Measurements from ENCODE around the gene CYP1B1.
"Not testable (repeated sequence)": the region's sequence is repeated elsewhere in the genome, so short reads cannot be mapped to it uniquely, and the experiment has no call there.

Gene CYP1B1

DNA sequence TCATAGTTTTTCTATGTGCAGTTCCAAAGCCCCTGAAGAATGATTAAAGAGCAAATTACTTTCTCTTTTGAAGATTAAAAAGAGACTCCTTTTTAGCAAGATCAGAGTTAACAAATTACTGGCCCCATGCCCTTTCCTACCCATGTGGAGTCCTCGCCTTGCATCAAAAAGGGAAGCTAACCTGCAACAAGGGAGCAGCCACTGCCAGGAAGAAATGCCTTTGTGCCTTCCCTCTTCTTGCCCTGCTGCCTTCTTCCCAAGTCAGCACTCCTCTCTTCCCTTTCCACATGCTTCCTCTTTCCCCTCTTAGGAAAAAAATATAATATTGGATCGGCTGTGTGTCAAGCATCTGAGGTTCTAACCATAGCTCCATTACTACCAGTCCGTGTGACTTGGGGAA, 37.1 kb upstream of the CYP1B1 start:
- Histone ChIP-seq H3K27ac (ENCODE audit: low read length) (no peak overlapping the region), H3K36me3 (ENCODE audit: control insufficient read depth, insufficient read depth, low read length) (no peaks in the 10 kb centered on the region), H3K4me1 (ENCODE audit: control insufficient read depth, insufficient read depth, low read length) (peaks cover 2% of the 10 kb centered on the region; the same call in 1 of the 2 replicates), H3K9me3 (ENCODE audit: control insufficient read depth, insufficient read depth, low read length) (no peaks in the 10 kb centered on the region), H3K4me3 (ENCODE audit: low read length) (no peak overlapping the region), H3K27me3 (ENCODE audit: control insufficient read depth, insufficient read depth, low read length) (no peaks in the 10 kb centered on the region)
- no CpG with 5 or more reads among the region's 3 CpGs for WGBS (ENCODE audit: insufficient coverage, insufficient read length)
- no peak for DNase-seq (ENCODE audit: low read depth, low spot score)

DNA sequence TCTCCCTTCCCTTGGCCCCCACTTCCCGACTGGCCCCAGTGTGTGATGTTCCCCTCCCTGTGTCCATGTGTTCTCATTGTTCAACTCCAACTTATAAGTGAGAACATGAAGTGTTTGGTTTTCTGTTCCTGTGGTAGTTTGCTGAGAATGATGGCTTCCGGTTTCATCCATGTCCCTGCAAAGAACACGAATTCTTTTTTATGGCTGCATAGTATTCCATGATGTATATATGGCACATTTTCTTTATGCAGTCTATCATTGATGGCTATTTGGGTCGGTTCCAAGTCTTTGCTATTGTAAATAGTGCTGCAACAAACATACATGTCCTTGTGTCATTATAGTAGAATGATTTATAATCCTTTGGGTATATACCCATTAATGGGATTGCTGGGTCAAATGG, 35.4 kb upstream of the CYP1B1 start:
- not testable (repeated sequence) for H3K36me3 ChIP-seq (ENCODE audit: control insufficient read depth, insufficient read depth, low read length); DNase-seq (ENCODE audit: low read depth, low spot score); H3K27ac ChIP-seq (ENCODE audit: low read length); H3K9me3 ChIP-seq (ENCODE audit: control insufficient read depth, insufficient read depth, low read length); H3K4me1 ChIP-seq (ENCODE audit: control insufficient read depth, insufficient read depth, low read length); H3K4me3 ChIP-seq (ENCODE audit: low read length); H3K27me3 ChIP-seq (ENCODE audit: control insufficient read depth, insufficient read depth, low read length)
- WGBS (ENCODE audit: insufficient coverage, insufficient read length) = no CpG with 5 or more reads among the region's 4 CpGs

DNA sequence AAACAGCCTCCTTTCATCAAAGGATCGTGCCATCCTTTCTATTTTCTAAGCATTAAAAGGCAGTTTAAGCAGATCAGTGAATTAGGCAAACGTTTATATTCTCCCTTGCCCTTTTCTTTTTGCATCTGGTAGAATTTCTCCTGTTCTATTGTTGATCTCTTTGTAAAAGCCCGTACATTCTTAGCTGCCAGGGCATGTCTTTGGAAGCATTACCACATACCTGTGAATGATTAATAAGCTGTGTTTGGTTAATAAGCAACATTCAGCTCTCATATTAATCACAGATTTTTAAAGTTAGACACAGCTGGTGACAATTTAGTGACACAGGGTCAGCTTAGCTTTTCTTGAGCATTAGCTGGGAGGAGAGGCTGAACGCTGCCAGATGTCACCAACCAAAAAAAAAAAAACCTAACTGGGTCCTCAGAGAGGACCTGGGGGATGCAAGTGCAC, 33.8 kb upstream of the CYP1B1 start:
- DNase-seq (ENCODE audit: low read depth, low spot score) = no peak
- no peak overlapping the region for H3K27ac ChIP-seq (ENCODE audit: low read length)
- no peaks in the 10 kb centered on the region for H3K36me3 ChIP-seq (ENCODE audit: control insufficient read depth, insufficient read depth, low read length)
- H3K27me3 ChIP-seq (ENCODE audit: control insufficient read depth, insufficient read depth, low read length) = no peaks in the 10 kb centered on the region
- H3K4me3 ChIP-seq (ENCODE audit: low read length) = no peak overlapping the region
- H3K9me3 ChIP-seq (ENCODE audit: control insufficient read depth, insufficient read depth, low read length) = no peaks in the 10 kb centered on the region
- WGBS (ENCODE audit: insufficient coverage, insufficient read length) = no CpG with 5 or more reads among the region's 4 CpGs
- H3K4me1 ChIP-seq (ENCODE audit: control insufficient read depth, insufficient read depth, low read length) = peaks cover 9% of the 10 kb centered on the region

DNA sequence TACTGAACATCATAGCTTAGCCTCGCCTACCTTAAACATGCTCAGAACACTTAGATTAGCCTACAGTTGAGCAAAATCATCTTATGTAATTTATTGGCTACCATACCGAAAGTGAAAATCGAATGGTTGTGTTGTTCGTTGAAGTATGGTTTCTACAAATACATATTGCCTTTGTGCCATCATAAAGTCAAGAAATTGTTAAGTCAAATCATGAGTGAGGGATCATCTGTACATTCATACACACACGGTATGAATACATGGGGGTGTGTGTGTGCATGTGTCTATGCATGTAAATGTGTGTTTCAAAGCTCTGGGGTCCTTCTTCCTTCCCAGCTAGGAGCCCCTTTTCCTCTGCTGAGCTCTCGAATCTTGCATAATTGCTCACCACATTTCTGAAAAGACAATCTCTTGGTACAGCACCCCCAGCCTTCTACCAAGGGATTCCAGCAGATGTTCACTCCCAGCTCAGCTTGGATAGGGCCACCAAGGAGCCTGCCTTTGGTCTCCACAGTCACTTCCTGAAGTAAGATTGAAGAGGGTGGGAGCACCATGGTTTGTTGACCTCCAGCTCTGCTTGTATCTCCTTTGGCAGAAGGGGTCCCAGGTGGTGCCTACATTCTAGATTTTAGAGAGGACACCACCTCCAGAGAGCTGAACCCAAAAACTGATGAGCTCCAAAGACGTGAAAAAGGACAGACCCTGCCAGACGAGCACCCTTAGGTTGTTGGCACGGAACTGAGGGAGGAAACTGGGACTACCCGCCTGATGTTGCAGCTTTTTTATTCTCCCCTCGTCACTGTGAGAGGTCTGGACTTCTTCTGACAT, 33.2 kb upstream of the CYP1B1 start:
- peaks cover 9% of the 10 kb centered on the region for H3K4me1 ChIP-seq (ENCODE audit: control insufficient read depth, insufficient read depth, low read length)
- no peaks in the 10 kb centered on the region for H3K36me3 ChIP-seq (ENCODE audit: control insufficient read depth, insufficient read depth, low read length)
- WGBS (ENCODE audit: insufficient coverage, insufficient read length) = no CpG with 5 or more reads among the region's 11 CpGs
- no peaks in the 10 kb centered on the region for H3K27me3 ChIP-seq (ENCODE audit: control insufficient read depth, insufficient read depth, low read length)
- no peak for DNase-seq (ENCODE audit: low read depth, low spot score)
- H3K27ac ChIP-seq (ENCODE audit: low read length) = no peak overlapping the region
- H3K4me3 ChIP-seq (ENCODE audit: low read length) = no peak overlapping the region
- H3K9me3 ChIP-seq (ENCODE audit: control insufficient read depth, insufficient read depth, low read length) = no peaks in the 10 kb centered on the region

GRCh38 chr2:38107738-38108410, 31.9 kb upstream of the CYP1B1 start:
- no CpG with 5 or more reads among the region's 17 CpGs for WGBS (ENCODE audit: insufficient coverage, insufficient read length)
- Histone ChIP-seq H3K9me3 (ENCODE audit: control insufficient read depth, insufficient read depth, low read length) (no peaks in the 10 kb centered on the region), H3K4me3 (ENCODE audit: low read length) (no peak overlapping the region), H3K36me3 (ENCODE audit: control insufficient read depth, insufficient read depth, low read length) (no peaks in the 10 kb centered on the region), H3K27ac (ENCODE audit: low read length) (peak overlapping the region; percentile 89), H3K27me3 (ENCODE audit: control insufficient read depth, insufficient read depth, low read length) (no peaks in the 10 kb centered on the region), H3K4me1 (ENCODE audit: control insufficient read depth, insufficient read depth, low read length) (peaks cover 9% of the 10 kb centered on the region)
- no peak for DNase-seq (ENCODE audit: low read depth, low spot score)

DNA sequence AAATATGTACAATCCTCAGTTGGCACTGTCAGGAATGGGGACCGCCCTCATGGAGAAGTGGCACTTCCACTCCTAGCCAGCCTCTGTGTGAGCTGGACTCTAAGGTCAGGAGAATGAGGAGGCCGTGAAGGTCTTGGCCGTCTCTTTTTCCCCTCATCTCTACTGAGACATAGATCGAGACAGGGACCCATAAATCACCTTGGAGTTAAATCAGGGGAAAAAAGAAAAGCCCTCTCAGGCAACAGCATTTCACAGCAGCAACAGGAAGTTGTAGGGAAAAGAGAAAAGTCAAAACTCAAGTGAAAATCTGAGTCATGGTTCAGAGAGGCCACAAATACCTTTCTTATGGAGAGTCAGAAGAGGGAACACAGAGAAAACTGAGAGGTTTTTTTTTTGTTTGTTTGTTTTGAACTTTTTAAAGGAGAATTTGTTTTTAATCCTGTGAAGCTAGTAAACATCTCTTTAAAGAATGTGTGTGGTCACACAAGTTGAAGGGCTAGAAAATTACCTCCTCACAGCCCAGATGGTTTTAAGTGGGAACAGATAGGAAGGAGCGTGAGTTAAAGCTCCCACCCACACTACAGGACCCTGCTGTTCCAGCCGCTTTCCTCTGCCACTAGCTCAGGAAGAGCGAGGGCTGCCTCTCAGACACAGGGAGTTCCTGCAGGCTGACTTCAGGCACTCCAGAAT, 30.6 kb upstream of the CYP1B1 start:
- Histone ChIP-seq H3K4me3 (ENCODE audit: low read length) (no peak overlapping the region), H3K4me1 (ENCODE audit: control insufficient read depth, insufficient read depth, low read length) (peaks cover 9% of the 10 kb centered on the region), H3K27me3 (ENCODE audit: control insufficient read depth, insufficient read depth, low read length) (no peaks in the 10 kb centered on the region), H3K9me3 (ENCODE audit: control insufficient read depth, insufficient read depth, low read length) (no peaks in the 10 kb centered on the region), H3K27ac (ENCODE audit: low read length) (no peak overlapping the region), H3K36me3 (ENCODE audit: control insufficient read depth, insufficient read depth, low read length) (no peaks in the 10 kb centered on the region)
- DNase-seq (ENCODE audit: low read depth, low spot score) = no peak
- WGBS (ENCODE audit: insufficient coverage, insufficient read length) = no CpG with 5 or more reads among the region's 7 CpGs

DNA sequence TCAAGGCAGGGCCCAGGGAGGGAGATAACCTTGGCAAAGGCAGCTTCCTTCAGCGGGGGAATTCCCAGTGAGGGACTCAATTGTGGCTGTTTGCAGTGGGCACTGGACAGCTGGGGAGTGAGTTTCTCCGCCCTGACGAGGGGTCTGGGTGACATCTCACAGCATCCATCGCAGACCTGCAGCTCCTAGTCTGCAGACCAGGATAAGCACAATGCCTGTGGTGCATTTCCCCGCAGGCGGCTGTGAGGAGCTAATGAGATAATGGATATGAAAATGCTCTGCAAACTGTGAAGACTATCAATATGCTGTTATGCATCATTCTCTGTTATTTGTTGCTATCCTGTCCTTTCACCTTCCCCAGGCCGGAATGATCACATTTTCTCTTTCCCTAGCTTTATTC, 30.0 kb upstream of the CYP1B1 start:
- Histone ChIP-seq H3K4me3 (ENCODE audit: low read length) (no peak overlapping the region), H3K36me3 (ENCODE audit: control insufficient read depth, insufficient read depth, low read length) (no peaks in the 10 kb centered on the region), H3K4me1 (ENCODE audit: control insufficient read depth, insufficient read depth, low read length) (peaks cover 9% of the 10 kb centered on the region), H3K27me3 (ENCODE audit: control insufficient read depth, insufficient read depth, low read length) (no peaks in the 10 kb centered on the region), H3K27ac (ENCODE audit: low read length) (no peak overlapping the region), H3K9me3 (ENCODE audit: control insufficient read depth, insufficient read depth, low read length) (no peaks in the 10 kb centered on the region)
- WGBS (ENCODE audit: insufficient coverage, insufficient read length) = no CpG with 5 or more reads among the region's 7 CpGs
- DNase-seq (ENCODE audit: low read depth, low spot score) = no peak

DNA sequence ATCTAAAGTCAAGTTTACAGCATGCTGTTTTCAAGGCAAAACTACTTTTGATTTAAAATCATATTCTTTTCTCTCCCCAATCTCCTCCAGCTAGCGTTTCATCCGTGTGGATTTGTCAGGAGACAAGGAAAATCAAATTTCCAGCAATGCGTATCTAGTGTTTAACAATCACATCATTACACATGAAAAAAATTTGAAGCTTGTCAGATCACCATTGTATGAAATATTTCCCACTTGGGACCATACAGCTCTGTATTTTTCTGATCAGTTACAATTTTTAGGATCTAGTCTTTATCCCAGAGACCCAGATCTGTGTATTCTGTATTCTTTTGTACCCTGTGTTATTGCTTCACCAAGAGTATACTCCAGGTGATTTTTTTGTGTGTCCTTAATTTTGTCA, 28.6 kb upstream of the CYP1B1 start:
- H3K27me3 ChIP-seq (ENCODE audit: control insufficient read depth, insufficient read depth, low read length) = no peaks in the 10 kb centered on the region
- no peaks in the 10 kb centered on the region for H3K9me3 ChIP-seq (ENCODE audit: control insufficient read depth, insufficient read depth, low read length)
- no peak overlapping the region for H3K4me3 ChIP-seq (ENCODE audit: low read length)
- no peaks in the 10 kb centered on the region for H3K36me3 ChIP-seq (ENCODE audit: control insufficient read depth, insufficient read depth, low read length)
- WGBS (ENCODE audit: insufficient coverage, insufficient read length) = no CpG with 5 or more reads among the region's 3 CpGs
- H3K4me1 ChIP-seq (ENCODE audit: control insufficient read depth, insufficient read depth, low read length) = peaks cover 9% of the 10 kb centered on the region
- no peak for DNase-seq (ENCODE audit: low read depth, low spot score)
- H3K27ac ChIP-seq (ENCODE audit: low read length) = no peak overlapping the region

GRCh38 chr2:38100328-38100727, 24.4 kb upstream of the CYP1B1 start:
- peaks cover 14% of the 10 kb centered on the region for H3K4me1 ChIP-seq (ENCODE audit: control insufficient read depth, insufficient read depth, low read length)
- WGBS (ENCODE audit: insufficient coverage, insufficient read length) = no CpG with 5 or more reads among the region's 3 CpGs
- H3K27ac ChIP-seq (ENCODE audit: low read length) = no peak overlapping the region
- no peaks in the 10 kb centered on the region for H3K36me3 ChIP-seq (ENCODE audit: control insufficient read depth, insufficient read depth, low read length)
- no peak for DNase-seq (ENCODE audit: low read depth, low spot score)
- peaks cover 24% of the 10 kb centered on the region; the same call in 1 of the 2 replicates for H3K27me3 ChIP-seq (ENCODE audit: control insufficient read depth, insufficient read depth, low read length)
- no peak overlapping the region for H3K4me3 ChIP-seq (ENCODE audit: low read length)
- H3K9me3 ChIP-seq (ENCODE audit: control insufficient read depth, insufficient read depth, low read length) = no peaks in the 10 kb centered on the region

DNA sequence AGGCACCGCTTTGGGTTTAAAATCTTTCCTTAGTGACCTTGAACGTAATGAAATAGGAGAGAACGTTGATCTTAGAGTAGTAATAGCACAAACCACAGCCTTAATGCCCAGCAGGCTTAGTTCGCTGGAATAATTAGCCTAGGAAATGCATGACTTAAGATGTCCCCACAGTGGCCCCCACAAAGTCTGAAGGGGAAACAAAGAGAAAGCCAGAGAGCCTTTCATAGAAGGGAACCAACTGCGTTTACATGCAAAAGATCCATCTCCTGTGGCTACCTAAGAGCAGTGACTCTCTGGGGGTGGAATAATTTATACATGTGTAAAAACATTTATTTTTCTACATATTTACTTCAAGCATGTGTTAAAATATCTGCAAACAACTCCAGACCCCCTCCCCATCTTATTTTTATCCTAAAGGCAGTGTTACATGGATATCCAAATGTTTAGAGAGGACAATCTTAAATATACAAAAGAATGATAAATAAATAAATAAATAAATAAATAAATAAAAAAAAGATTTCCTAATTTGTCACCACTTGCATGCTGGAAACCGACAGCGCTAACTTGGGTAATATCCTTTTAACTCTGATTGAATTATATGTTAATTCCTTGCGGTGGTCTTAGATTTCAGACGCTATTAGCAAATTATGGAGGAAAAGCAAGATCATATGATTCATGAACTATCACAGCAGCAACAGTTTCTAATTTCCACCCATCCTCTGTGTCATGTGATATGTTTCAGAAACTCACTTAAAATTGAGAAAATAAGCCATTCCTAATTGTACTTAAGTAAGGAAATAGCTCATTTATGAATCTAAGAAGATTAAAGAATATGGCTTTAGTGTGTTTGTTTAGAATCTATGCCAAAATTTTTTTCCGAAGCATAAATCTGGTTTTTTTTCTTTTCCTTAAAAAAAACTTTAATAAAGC, 23.4 kb upstream of the CYP1B1 start:
- Histone ChIP-seq H3K4me1 (ENCODE audit: control insufficient read depth, insufficient read depth, low read length) (peaks cover 15% of the 10 kb centered on the region), H3K36me3 (ENCODE audit: control insufficient read depth, insufficient read depth, low read length) (no peaks in the 10 kb centered on the region), H3K9me3 (ENCODE audit: control insufficient read depth, insufficient read depth, low read length) (no peaks in the 10 kb centered on the region), H3K4me3 (ENCODE audit: low read length) (no peak overlapping the region), H3K27me3 (ENCODE audit: control insufficient read depth, insufficient read depth, low read length) (peaks cover 25% of the 10 kb centered on the region; the same call in 1 of the 2 replicates), H3K27ac (ENCODE audit: low read length) (no peak overlapping the region)
- no CpG with 5 or more reads among the region's 10 CpGs for WGBS (ENCODE audit: insufficient coverage, insufficient read length)
- DNase-seq (ENCODE audit: low read depth, low spot score) = no peak

Measured in iPS DF 6.9 (cell line).